Left ventricle myocardium inferior (tissue), 1 donor: ENCODE results near the gene UVRAG. TPM values are rescaled to one million over a fixed set of nuclear protein-coding genes. Genes with fewer than 3 reads are reported as not detected.

Source experiments
- DNase-seq: peaks from one replicate; pipeline ENCODE4 v3.0.0-alpha.2; 2020
- H3K27ac ChIP-seq: fragments of 200-600 bp; replicated peaks from 2 replicates; pipeline ENCODE4 v1.8.0; 2021
- H3K27me3 ChIP-seq: fragments of 200-600 bp; 2 replicates; pipeline ENCODE4 v1.8.0; 2021; ENCODE audit warnings: low read depth
- H3K36me3 ChIP-seq: fragments of 200-600 bp; 2 replicates; pipeline ENCODE4 v1.8.0; 2021
- H3K4me1 ChIP-seq: fragments of 200-600 bp; 2 replicates; pipeline ENCODE4 v1.8.0; 2021
- H3K4me3 ChIP-seq: fragments of 200-600 bp; 2 replicates; pipeline ENCODE4 v1.8.0; 2021; ENCODE audit warnings: mild to moderate bottlenecking, moderate library complexity
- H3K9me3 ChIP-seq: fragments of 200-600 bp; replicated peaks from 2 replicates; pipeline ENCODE4 v1.8.0; 2021
- intact Hi-C: fragments of 100-400 bp; cut with micrococcal nuclease; formaldehyde crosslinking; loops from one replicate; pipeline ENCODE4 v1.11.0; 2022
- total RNA-seq: library from RNA; stranded (reverse); fragmentation: NEBNext Ultra II Directional; extraction: Animal tissue kit (Norgen Biotek cat#: 25700); gene quantifications from one replicate; pipeline ENCODE4 v1.2.1, GENCODE V29; 2021
- TF ChIP-seq, protein P1 (sequence below): fragments of 200-600 bp; IDR thresholded peaks from 2 replicates; pipeline ENCODE4 v1.8.0; 2021; ENCODE audit warnings: antibody characterized with exemption, mild to moderate bottlenecking, borderline replicate concordance
- donor health status: DM: no; HTN: yes; CAD: no; lungs with severe emphysema.

The UVRAG gene
- total RNA-seq, 1 donor from 2014 or later, result 11.4 TPM

GRCh38 chr11:76140912-76141574, 326.0 kb downstream of the UVRAG start:
- Histone ChIP-seq H3K4me3 (peak overlapping the region; percentile 15), H3K36me3 (peaks cover 21% of the 10 kb centered on the region), H3K27me3 (no peaks in the 10 kb centered on the region), H3K27ac (peak overlapping the region; percentile 17), H3K9me3 (no peaks in the 10 kb centered on the region), H3K4me1 (peaks cover 16% of the 10 kb centered on the region)
- DNase-seq, result peak; percentile 57
- intact Hi-C loops, result no loop called here
- TF ChIP-seq, protein P1, sequence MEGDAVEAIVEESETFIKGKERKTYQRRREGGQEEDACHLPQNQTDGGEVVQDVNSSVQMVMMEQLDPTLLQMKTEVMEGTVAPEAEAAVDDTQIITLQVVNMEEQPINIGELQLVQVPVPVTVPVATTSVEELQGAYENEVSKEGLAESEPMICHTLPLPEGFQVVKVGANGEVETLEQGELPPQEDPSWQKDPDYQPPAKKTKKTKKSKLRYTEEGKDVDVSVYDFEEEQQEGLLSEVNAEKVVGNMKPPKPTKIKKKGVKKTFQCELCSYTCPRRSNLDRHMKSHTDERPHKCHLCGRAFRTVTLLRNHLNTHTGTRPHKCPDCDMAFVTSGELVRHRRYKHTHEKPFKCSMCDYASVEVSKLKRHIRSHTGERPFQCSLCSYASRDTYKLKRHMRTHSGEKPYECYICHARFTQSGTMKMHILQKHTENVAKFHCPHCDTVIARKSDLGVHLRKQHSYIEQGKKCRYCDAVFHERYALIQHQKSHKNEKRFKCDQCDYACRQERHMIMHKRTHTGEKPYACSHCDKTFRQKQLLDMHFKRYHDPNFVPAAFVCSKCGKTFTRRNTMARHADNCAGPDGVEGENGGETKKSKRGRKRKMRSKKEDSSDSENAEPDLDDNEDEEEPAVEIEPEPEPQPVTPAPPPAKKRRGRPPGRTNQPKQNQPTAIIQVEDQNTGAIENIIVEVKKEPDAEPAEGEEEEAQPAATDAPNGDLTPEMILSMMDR, result no peak

DNA sequence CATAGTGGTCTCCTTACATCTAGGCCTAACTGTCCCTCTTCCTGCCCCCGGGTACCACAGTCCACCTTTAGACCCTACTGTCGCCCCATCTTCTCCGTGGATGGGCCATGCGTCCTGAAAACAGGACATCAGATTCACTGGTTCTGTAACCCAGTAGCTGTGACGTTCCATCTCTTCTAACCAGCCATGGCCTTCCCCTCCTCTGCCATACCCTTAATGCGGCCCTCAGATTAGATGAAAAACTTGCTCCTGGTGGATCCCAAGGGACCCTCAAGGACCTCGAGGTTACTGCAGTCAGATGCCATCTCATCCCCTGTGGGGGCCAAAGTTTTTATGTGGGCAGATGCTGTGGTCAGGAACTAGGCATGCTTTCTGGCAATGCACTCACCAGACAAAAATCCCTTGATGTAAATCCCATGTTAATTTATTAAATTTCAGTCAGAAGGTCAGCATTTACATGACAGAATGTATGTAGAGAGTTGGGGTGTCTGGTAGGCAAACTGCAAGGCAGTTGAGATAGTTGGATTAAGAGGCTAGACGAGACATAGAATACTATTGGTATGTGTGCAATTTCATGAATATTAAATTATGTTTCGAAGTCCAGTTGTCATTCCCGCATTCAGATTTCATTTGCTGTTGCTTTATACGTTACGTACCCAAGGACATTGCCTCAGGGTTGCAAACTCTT, 327.0 kb downstream of the UVRAG start:
- H3K4me1 ChIP-seq, result peaks cover 22% of the 10 kb centered on the region
- no peak for DNase-seq
- no peak overlapping the region for H3K27ac ChIP-seq
- H3K27me3 ChIP-seq, result no peaks in the 10 kb centered on the region
- no peaks in the 10 kb centered on the region for H3K9me3 ChIP-seq
- intact Hi-C loops, result no loop called here
- peaks cover 21% of the 10 kb centered on the region for H3K36me3 ChIP-seq
- TF ChIP-seq, protein P1, result no peak
- no peak overlapping the region for H3K4me3 ChIP-seq

GRCh38 chr11:76143274-76143673, 328.3 kb downstream of the UVRAG start:
- Histone ChIP-seq H3K4me1 (peaks cover 24% of the 10 kb centered on the region), H3K36me3 (peaks cover 17% of the 10 kb centered on the region), H3K4me3 (no peak overlapping the region), H3K27me3 (no peaks in the 10 kb centered on the region), H3K27ac (no peak overlapping the region), H3K9me3 (no peaks in the 10 kb centered on the region)
- TF ChIP-seq, protein P1, result no peak
- DNase-seq, result no peak
- intact Hi-C loops, result no loop called here

DNA sequence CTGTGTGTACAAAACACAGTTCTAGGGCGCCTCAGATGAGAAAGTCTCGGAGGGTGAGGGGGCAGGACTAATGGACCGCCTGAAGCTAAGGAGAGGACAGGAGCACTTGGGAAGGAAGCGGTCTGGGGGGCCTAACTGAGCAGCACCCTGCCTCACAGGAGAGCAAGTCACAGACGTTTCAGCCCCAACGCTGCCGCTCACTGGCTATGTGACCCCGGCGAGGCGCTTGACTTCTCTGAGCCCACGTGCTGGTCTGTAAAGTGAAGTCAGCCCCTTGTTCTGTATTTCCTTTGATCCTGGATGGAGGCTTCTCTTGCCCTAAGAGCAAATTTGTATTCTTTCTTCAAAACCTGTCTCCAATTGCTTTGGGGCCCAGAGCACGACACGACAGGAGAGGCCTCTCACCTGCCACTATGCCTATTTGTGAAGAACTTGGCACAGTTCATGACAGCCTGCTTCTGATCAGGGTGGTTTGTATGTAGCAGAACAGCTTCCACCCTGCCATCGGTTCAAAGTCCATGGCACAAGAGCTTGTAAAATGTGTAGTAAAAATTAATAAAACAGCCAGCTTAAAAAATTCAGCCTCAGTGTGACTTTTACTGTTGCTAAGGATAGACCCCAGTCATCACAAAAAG, 332.2 kb downstream of the UVRAG start:
- peaks cover 14% of the 10 kb centered on the region for H3K4me1 ChIP-seq
- no peaks in the 10 kb centered on the region for H3K9me3 ChIP-seq
- H3K27me3 ChIP-seq, result no peaks in the 10 kb centered on the region
- no peak overlapping the region for H3K4me3 ChIP-seq
- H3K36me3 ChIP-seq, result peaks cover 6% of the 10 kb centered on the region
- no peak overlapping the region for H3K27ac ChIP-seq
- intact Hi-C loops, result no loop called here
- DNase-seq, result no peak
- TF ChIP-seq, protein P1, result no peak

DNA sequence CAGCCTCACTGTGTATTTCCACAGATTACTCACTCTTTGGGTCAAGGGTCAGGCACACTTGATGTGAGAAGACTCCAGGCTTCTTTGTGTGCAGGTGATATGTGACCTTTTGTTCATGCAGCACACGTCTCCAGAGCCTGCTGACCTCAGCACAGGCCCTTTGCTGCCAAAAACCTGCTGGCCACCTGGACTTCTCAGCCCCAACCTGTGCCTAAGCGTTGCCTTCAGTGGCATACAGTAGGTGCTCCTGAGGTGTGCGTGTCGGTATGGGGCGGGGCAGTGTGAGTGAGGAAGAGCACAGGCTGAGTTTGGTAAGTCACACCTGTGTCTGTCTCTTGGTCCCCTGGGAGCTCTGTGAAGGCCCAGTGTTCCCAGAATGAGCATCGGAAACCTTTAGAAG, 333.2 kb downstream of the UVRAG start:
- Histone ChIP-seq H3K27me3 (no peaks in the 10 kb centered on the region), H3K36me3 (peaks cover 1% of the 10 kb centered on the region), H3K27ac (no peak overlapping the region), H3K4me3 (no peak overlapping the region), H3K4me1 (peaks cover 24% of the 10 kb centered on the region), H3K9me3 (no peaks in the 10 kb centered on the region)
- TF ChIP-seq, protein P1, result no peak
- intact Hi-C loops, result no loop called here
- no peak for DNase-seq
